ENCODE measurements around the gene FAM8A1.

The FAM8A1 gene

DNA sequence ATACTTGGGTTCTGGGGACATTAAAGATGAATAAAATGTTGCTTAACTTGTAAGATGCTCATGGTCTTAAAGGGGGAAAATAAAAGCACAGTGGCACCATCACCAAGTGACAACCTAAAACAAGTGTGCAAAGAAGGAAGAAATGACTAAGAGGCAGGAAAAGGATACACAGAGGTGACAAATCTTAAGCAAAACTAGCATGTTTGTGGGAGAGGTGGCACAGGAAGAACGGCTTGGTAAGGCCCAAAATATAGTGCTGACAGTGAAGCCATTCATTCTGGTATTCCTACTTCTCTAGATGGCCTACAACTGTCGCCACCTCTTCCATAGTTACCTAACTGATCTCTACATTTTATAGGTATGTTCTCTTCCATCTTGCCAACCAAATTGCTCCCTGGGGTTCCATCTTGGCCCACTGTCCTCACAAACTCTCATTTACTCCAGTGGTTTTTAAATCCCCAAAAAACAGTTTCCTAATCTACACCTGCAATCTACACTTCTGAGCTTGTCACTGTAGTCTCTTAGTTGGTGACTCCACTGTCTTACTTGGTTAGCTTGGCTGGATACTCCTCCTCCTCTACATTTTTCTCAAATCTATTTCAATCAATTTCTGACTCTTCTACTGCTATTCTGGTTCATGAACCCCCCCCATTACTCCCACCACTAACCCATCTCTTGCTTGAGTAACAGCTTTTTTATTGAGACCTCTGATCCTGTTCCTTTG is 33.5 kb downstream of the FAM8A1 start:
- no peak overlapping the region for H2AFZ ChIP-seq
- H3K4me3 ChIP-seq (ENCODE audit: low read depth, low read length): no peak overlapping the region
- H3K9me3 ChIP-seq (ENCODE audit: control insufficient read depth, low read length): no peaks in the 10 kb centered on the region
- H3K4me2 ChIP-seq (ENCODE audit: low read length): no peak overlapping the region
- peaks cover 8% of the 10 kb centered on the region for H3K4me1 ChIP-seq
- H3K79me2 ChIP-seq: peaks cover 7% of the 10 kb centered on the region
- H3K27me3 ChIP-seq (ENCODE audit: control insufficient read depth, insufficient read depth, low read length): no peaks in the 10 kb centered on the region
- H3K27ac ChIP-seq: no peak overlapping the region
- TF ChIP-seq, protein P1, sequence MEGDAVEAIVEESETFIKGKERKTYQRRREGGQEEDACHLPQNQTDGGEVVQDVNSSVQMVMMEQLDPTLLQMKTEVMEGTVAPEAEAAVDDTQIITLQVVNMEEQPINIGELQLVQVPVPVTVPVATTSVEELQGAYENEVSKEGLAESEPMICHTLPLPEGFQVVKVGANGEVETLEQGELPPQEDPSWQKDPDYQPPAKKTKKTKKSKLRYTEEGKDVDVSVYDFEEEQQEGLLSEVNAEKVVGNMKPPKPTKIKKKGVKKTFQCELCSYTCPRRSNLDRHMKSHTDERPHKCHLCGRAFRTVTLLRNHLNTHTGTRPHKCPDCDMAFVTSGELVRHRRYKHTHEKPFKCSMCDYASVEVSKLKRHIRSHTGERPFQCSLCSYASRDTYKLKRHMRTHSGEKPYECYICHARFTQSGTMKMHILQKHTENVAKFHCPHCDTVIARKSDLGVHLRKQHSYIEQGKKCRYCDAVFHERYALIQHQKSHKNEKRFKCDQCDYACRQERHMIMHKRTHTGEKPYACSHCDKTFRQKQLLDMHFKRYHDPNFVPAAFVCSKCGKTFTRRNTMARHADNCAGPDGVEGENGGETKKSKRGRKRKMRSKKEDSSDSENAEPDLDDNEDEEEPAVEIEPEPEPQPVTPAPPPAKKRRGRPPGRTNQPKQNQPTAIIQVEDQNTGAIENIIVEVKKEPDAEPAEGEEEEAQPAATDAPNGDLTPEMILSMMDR (IDR thresholded peaks at IDR 0.05): no peak
- no peak overlapping the region for H3K9ac ChIP-seq
- H3K36me3 ChIP-seq (ENCODE audit: control insufficient read depth, insufficient read depth, low read length): no peaks in the 10 kb centered on the region

DNA sequence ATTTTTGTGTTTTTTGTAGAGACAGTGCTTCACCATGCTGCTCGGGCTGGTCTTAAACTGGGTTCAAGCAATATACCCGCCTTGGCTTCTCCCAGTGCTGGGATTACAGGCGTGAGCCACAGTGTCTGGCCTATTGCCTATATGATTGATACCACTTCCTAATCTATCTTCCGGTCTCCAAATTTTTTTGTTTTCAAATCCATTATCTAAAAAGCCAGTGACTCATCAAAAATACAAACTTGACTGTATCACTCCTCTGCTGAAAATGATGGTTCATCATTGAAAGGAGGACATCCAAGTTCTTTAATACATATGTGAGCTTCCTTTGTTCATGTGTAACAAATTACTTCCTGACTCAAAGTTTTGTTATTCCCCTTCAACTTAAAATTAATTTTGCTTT is 35.5 kb downstream of the FAM8A1 start:
- no peak overlapping the region for H3K4me3 ChIP-seq (ENCODE audit: low read depth, low read length)
- H3K27me3 ChIP-seq (ENCODE audit: control insufficient read depth, insufficient read depth, low read length): no peaks in the 10 kb centered on the region
- TF ChIP-seq, protein P1 (IDR thresholded peaks at IDR 0.05): no peak
- no peak overlapping the region for H3K27ac ChIP-seq
- peaks cover 4% of the 10 kb centered on the region for H3K4me1 ChIP-seq
- H3K9me3 ChIP-seq (ENCODE audit: control insufficient read depth, low read length): no peaks in the 10 kb centered on the region
- H3K36me3 ChIP-seq (ENCODE audit: control insufficient read depth, insufficient read depth, low read length): no peaks in the 10 kb centered on the region
- H3K9ac ChIP-seq: no peak overlapping the region
- H2AFZ ChIP-seq: no peak overlapping the region
- peaks cover 7% of the 10 kb centered on the region for H3K79me2 ChIP-seq
- no peak overlapping the region for H3K4me2 ChIP-seq (ENCODE audit: low read length)

DNA sequence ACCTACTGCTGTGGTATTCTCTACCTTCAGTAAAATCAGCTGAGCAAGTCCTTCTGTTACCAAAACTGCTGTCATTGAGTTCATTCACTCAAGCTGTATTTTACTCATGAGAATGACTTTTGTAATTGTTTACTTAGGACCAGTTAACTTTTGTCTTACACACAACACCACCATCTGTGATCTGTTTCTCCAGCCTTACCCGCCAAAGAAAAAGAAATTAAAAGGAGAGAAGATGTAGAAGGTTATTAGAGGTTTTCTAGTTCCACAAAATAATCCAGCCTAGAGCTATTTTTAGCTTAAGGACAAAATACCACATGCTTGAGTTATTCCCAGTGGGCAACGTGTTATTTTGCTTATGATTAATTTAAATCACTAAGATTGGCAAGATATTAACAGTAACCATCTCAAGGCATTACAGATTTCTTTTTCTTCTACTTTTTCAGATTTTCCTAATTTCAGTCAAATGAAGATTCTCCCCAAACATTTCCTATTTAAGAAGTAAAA is 38.2 kb downstream of the FAM8A1 start:
- Histone ChIP-seq H3K4me1 (peaks cover 4% of the 10 kb centered on the region), H3K4me3 (ENCODE audit: low read depth, low read length) (no peak overlapping the region), H3K4me2 (ENCODE audit: low read length) (peak overlapping the region; percentile 3), H3K27me3 (ENCODE audit: control insufficient read depth, insufficient read depth, low read length) (no peaks in the 10 kb centered on the region), H2AFZ (no peak overlapping the region), H3K27ac (no peak overlapping the region), H3K9me3 (ENCODE audit: control insufficient read depth, low read length) (no peaks in the 10 kb centered on the region), H3K9ac (no peak overlapping the region), H3K79me2 (peaks cover 10% of the 10 kb centered on the region), H3K36me3 (ENCODE audit: control insufficient read depth, insufficient read depth, low read length) (no peaks in the 10 kb centered on the region)
- TF ChIP-seq, protein P1 (IDR thresholded peaks at IDR 0.05): no peak

DNA sequence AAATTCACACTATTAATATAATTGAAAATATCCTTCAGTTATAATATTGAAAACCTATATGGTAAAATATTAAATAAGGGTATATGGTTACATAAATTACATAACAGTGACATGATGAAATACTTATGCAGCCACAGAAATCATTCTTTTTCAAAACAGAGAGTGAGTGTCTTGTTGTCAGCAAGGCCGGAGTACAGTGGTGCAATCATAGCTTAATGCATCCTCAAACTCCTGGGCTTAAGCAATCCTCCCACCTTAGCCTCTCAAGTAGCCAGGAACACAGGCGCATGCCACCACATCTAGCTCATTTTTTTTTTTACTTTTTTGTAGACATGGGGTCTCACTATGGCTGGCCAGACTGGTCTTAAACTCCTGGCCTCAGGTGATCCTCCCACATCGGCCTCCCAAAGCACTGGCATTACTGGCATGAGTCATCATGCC is 40.4 kb downstream of the FAM8A1 start:
- peaks cover 4% of the 10 kb centered on the region for H3K36me3 ChIP-seq (ENCODE audit: control insufficient read depth, insufficient read depth, low read length)

More for the DNA sequence above, 40.4 kb downstream of the FAM8A1 start:
- no peak overlapping the region for H3K4me2 ChIP-seq (ENCODE audit: low read length)
- H3K79me2 ChIP-seq: peaks cover 3% of the 10 kb centered on the region
- H3K27ac ChIP-seq: no peak overlapping the region
- H3K4me1 ChIP-seq: peaks cover 4% of the 10 kb centered on the region
- H3K9me3 ChIP-seq (ENCODE audit: control insufficient read depth, low read length): no peaks in the 10 kb centered on the region
- no peaks in the 10 kb centered on the region for H3K27me3 ChIP-seq (ENCODE audit: control insufficient read depth, insufficient read depth, low read length)
- H2AFZ ChIP-seq: no peak overlapping the region
- H3K4me3 ChIP-seq (ENCODE audit: low read depth, low read length): no peak overlapping the region
- no peak overlapping the region for H3K9ac ChIP-seq
- TF ChIP-seq, protein P1 (IDR thresholded peaks at IDR 0.05): no peak
